ENCODE measurements around the gene XAGE1A.
"Not testable (repeated sequence)": the region's sequence is repeated elsewhere in the genome, so short reads cannot be mapped to it uniquely, and the experiment has no call there.

Gene XAGE1A

GRCh38 chrX:52542311-52542710, 46.7 kb downstream of the XAGE1A start:
- TF ChIP-seq CTCF (IDR thresholded peaks at IDR 0.05; ENCODE audit: insufficient read depth, low read depth, low read length, missing control alignments) = no peak

GRCh38 chrX:52544147-52544840, 48.7 kb downstream of the XAGE1A start:
- H3K4me3 ChIP-seq (ENCODE audit: low read depth, low read length) = no peak overlapping the region
- no peak for DNase-seq (ENCODE audit: low read depth)
- no peak for TF ChIP-seq CTCF (IDR thresholded peaks at IDR 0.05; ENCODE audit: insufficient read depth, low read depth, low read length, missing control alignments)

More at GRCh38 chrX:52542311-52542710, 46.7 kb downstream of the XAGE1A start:
- DNase-seq (ENCODE audit: low read depth) = no peak
- H3K4me3 ChIP-seq (ENCODE audit: low read depth, low read length) = no peak overlapping the region

GRCh38 chrX:52548769-52549168, 53.2 kb downstream of the XAGE1A start:
- H3K4me3 ChIP-seq (ENCODE audit: low read depth, low read length) = not testable (repeated sequence)

More at GRCh38 chrX:52548769-52549168, 53.2 kb downstream of the XAGE1A start:
- not testable (repeated sequence) for DNase-seq (ENCODE audit: low read depth)

All from GM12865 (cell line).